GM21529 (cell line): ENCODE results near the gene GSG1.
"Not testable (repeated sequence)": the region's sequence is repeated elsewhere in the genome, so short reads cannot be mapped to it uniquely, and the experiment has no call there.

ENCODE experiments used
- ATAC-seq: cut with Tn5 transposase; IDR thresholded peaks from one replicate; pipeline ENCODE4 v1.9.1; 2021; ENCODE audit not compliant: unreplicated experiment

Gene GSG1

DNA sequence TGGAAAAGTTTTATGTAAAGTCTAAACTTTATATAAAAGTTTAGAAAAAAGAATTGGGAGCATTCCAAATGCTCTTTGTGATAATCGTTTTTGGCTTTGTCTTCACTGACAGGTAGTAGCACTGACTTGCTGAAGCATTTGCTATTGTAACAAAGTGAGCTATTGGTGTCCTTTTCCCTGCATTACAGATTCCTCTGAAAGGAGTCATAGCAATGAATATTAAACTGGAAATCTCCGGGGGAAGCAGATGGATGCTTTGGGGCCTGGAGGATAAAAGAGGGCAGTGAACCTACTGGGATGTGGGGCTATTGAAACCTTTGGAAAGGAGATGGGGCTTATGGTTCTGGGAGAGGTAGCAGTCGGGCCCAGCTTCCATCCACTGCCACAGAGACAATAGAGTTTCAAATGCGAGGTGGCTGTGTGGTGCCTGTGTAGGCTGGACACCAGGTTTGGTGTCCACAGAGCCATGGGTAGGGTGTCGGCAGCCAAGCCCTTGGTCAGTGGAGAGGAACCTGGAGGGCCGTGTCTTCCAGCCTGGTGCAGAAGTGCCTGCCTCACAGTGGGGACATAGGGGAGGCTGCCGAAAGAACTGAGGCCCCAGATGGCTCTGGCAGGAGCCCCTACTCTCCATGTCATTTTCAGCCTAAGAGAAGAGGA is 10.1 kb downstream of the GSG1 start:
- ATAC-seq: no peak

DNA sequence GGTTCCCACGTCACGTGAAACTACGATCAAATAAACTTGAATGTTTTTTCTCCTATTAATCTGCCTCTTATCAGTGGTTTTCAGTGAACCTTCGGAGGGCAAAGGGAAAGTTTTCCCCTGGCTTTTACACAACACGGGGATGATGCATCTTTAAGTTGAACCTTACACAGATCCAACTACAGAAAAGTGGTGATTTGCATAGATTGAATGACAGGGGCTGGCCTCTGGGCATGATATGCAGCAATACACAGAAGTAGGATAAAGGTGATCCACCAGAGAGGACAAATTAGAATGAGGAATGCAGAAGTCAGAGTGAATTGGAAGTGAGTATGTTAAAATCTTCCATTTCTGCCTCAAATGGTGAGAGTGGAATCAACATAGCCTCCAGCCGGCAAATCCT is 11.6 kb downstream of the GSG1 start:
- ATAC-seq: no peak

DNA sequence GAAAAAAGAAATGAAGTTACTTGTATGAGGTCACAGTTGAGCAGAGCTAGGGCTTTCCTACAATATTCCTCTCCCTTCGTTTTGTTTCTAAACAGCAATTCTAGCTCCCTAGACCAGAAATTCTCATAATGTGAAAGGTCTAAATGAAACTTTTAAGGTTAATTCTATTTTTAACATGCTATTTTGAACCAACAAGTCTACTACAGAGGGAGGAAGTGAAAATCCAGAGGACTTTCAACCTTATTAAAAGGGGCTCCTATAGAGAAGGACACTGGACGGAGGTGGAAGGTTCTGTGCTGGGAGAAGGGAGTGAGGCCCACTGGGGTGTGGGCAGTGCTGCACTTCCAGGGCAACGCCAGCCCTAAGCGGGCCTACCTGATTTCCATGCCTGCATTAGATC is 13.4 kb downstream of the GSG1 start:
- peak; percentile 38 for ATAC-seq

DNA sequence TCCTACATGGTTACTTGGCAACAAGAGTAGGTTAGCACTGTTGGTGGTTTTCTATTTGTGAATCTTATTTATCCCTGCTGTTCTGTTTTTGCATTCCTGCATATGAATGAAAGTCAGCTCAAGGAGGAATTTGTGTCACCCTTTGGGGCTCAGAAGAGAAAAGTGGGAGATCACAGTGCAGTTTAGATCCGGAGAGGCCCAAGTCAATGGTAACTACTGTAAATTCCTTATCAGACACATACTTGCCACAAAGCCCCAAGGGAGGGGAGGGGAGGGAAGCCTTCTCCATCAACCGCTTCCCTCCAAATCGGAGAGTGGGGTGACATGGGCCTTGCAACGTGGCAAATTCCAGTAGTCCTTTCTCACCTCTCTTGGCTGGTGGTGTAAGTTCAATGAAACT is 15.0 kb downstream of the GSG1 start:
- ATAC-seq: no peak

DNA sequence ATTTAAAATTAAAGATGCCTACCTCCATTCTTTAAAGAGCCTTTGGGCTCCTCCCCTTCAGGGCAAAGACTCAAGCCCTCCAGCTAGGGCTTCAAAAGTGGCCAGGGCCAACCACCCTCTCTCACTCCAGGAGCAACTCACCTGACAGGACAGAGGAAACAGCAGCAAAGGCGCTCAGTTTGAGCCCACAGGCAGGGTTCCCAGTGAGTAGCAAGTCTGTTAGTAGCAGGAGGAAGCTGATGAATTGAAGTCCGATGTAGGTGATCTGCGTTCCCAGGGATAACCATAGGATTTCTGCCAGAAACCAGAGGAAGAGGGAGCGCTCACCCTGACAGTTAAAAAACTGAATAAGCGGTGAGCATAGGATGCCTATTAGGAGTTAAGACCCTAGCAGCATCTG is 15.7 kb downstream of the GSG1 start:
- ATAC-seq: no peak

DNA sequence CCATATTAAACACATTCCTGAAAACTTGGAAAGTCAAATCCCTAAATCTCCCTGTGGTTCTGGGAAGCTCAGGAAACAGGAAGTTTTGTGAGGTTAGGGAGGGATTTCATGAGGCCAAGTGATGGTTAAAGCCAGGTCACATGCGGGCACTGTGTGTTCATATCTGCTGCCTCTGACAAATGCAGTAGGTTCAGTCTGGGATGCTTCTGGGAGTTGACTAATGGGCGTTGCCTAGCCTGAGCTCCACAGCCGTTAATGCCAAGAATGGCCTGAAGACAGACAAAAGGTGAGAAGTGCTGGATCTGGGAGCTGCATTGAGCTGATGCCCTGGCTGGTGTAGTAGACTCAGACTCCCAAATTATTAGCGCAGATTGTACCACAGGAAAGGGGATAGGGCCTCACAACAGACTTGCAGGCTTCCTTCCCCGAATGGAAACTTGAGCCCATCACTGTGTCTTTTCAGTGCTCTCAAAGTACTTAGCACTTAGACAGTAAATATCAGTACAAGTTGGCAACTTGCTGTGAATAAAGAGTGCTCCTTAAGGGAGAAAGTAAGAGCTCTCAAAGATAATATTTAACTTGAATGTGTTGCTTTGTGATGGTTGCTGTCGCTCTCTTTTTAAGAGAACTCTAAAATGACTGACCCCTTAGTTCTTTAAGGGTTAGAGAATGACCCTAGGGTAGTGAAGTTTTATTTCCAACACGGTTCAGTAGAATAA is 17.3 kb downstream of the GSG1 start:
- ATAC-seq: no peak

DNA sequence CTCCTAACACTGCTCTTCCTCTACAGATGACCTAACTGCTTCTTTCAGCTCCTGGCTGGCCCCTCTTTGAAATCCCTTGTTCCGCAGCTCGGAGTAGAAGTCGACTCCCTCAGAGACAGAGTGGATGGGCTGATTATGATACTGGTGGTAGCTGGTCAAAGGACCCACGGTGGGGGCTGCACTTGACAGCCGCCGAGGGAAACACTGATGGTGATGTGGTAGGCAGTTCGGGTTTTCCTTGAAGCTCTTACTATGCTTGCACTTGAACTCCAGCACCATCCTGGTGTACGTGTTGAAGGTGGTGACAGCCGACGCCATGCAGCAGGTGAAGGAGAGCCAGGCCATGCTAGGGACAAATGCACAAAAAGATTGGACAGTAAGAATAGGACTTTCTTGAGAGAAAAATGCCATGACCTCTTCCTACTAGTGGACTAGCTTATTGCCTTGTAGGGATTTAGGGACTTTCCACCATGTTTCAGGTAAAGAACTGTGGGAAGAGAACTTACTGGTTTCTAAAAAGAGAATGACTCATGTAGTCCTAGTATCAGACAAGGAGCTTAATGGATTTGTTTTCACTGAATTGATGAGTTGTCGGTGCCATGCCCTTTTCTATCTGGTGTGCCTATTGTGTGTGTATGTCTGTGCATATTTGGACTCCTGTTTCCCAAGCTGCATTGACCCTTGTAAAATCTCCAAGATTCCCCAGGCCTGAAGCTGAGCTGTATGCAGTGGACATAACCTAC is 18.4 kb downstream of the GSG1 start:
- no peak for ATAC-seq

- ATAC-seq: not testable (repeated sequence)
These were observed 19.8 kb downstream of the GSG1 start for GRCh38 chr12:13083638-13084037.

GRCh38 chr12:13082861-13083260 is 20.6 kb downstream of the GSG1 start:
- no peak for ATAC-seq

GRCh38 chr12:13080266-13080665 is 23.2 kb downstream of the GSG1 start:
- no peak for ATAC-seq

DNA sequence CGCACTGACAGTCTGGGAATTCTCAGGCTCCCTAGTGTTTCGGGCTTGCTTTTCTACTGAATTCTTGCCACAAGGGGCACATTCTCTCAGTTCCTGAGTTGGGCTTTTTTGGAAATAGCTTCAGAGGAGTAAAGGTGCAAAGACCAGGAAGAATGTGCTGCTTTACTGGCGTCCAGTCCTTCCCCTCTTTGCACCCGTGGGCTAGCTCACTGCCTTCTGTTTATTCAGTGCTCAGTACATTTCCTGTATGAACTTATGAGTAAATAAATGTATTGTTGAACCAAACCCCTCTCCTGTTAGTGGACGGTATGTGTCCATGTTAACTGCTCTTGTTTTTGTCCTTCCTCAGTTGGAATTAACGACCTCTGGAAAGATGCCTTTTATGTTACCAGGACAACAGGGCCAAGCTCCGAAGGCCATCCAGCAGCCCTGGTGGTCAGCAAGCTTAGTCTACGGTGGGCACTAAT is 24.0 kb downstream of the GSG1 start:
- ATAC-seq: no peak

GRCh38 chr12:13075786-13076570 is 27.5 kb downstream of the GSG1 start:
- no peak for ATAC-seq

GRCh38 chr12:13075118-13075480 is 28.4 kb downstream of the GSG1 start:
- no peak for ATAC-seq

GRCh38 chr12:13074396-13075117 is 28.9 kb downstream of the GSG1 start:
- no peak for ATAC-seq

DNA sequence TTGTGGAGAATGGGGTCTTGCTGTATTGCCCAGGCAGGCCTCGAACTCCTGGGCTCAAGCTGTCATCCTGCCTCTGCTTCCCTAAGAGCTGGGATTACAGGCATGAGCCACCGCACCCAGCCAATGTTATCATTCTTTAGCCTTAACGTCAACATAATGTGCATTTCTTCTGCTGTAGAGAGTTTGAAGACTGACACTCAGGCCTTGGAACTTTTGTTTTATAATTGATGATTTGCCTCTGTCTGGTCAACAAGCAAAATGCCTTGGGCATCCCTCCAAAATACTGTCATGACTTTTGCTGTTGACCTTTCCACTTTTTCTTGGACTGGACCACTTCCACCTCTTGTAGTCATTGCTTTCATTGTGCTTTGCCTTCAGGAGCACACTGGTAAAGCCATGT is 30.3 kb downstream of the GSG1 start:
- ATAC-seq: no peak

DNA sequence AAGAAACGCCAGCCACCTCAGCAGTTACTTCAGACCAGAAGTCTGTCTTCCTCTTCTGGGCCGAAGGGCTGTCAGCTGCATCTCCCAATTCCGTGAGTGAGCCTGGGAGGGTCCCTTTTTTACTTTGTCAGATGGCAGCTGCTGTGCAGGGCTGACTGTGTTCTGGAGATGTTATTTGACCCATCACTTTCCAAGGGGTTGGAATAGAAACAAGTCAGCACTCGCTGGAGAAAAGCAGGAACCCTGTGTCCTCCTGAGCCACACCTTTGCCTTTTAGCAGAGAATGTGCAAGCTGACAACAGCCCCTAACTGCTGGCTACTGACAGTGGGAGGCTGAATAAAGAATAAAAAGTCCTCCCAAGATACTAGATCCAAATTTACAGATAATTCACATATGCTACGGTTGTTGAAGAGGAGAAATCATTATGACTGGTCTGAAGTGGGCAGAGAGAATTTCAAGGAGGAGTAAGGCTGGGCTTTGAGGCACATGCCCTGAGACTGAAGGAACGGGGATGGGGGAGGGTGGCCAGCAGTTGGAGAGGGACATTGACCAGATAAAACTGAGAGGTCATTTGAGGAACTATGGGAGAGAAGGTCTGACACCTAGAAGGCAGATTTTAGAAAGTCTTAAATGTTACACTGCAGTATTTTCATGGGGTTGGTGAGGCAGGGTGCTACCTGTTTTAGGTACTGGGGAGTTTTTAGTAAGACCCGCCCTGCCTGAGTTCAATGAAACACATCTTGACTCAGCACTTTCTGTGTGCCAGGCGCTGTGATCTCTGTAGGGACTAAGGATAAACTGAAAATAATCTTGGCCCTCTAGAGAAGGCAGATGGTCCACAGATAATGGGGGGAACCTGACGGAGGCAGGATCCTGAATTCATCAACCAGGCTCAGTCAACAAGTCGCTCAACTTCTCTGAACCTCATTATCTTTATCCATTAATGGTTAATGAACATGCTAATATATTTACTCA is 31.9 kb downstream of the GSG1 start:
- no peak for ATAC-seq

DNA sequence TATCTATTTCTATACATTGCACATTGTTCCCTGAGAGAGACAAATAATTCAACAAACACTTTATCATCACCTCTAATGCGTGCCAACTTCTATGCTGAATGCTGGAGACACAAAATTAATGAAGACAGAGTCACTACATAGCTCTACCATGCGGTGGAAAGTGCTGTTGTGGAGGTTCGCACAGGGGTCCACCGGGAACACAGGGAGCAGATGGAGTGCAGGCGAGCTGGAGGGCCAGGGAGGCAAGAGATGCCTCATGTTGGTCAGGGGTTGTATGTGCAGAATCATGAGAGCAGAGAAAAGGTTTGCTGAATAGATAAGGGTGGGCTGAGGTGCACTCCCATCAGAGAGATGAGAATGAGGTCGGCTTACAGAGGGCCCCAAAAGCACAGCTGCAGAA is 34.1 kb downstream of the GSG1 start:
- ATAC-seq: no peak

GRCh38 chr12:13067322-13067721 is 36.1 kb downstream of the GSG1 start:
- no peak for ATAC-seq

DNA sequence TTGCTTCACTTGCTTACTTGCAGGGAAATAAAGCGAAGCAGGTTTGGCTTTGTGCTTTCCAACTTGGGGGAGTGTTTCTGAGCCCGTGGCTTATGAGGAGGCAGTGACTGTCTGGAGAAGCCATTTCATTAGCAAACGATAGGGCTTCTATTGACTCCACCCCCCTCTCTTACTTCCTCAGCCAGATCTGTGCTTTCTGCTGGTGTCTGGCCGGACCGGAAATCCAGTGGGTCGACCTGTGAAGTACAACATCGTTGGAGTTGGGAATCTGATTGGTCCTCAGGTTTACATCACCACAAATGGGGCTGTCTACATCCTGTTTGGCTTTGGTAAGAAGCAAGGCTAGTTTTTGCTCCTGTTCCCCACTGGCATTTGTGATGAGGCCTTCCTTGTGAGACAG is 37.0 kb downstream of the GSG1 start:
- no peak for ATAC-seq

DNA sequence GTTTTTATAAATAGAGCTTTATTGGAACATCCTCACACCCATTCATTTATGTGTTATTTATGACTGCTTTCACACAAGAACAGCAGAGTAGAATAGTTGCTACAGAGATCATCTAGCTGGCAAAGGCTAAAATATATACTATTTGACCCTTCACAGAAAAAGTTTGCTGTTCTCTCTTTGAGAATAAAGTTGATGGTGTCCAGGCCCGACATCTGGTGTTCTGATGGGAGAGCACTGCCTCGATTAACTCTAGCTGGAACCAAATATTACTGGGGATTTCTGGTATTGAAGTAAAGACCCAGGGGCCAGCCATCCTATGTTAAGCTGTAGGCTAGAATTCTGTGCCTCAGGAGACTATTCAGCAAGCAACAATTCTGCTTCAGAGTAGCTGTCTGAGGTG is 37.5 kb downstream of the GSG1 start:
- ATAC-seq: no peak
